ENCODE data around the gene WDCP.
"Not testable (repeated sequence)": the region's sequence is repeated elsewhere in the genome, so short reads cannot be mapped to it uniquely, and the experiment has no call there.

The WDCP gene

GRCh38 chr2:24021122-24021998 is 25.8 kb downstream of the WDCP start:
- no peak for DNase-seq

- no peak for DNase-seq
Measured at GRCh38 chr2:24020244-24020643, 26.9 kb downstream of the WDCP start.

GRCh38 chr2:24019729-24020128 is 27.5 kb downstream of the WDCP start:
- DNase-seq, result no peak

DNA sequence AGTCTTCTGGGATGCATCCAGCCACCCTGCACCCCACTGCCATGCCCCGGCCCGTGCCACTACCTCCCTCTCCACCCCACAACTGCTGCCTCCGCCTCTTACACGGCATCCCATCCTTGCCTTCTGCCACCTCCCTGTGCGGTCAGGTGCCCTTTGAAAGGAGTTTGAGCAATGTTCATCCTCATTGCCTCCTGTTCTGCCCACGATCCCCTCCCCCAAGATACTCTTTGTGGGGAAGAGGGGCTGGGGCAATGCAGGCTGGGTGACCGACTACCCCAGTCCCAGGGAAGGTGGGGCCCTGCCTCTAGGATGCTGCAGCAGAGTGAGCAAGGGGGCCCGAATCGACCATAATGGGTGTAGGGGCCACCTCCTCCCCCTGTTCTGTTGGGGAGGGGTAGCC is 28.9 kb downstream of the WDCP start:
- no peak for DNase-seq

GRCh38 chr2:24017711-24018110 is 29.5 kb downstream of the WDCP start:
- DNase-seq, result no peak

GRCh38 chr2:24016853-24017703 is 30.1 kb downstream of the WDCP start:
- DNase-seq, result no peak

- DNase-seq, result no peak
Measured at GRCh38 chr2:24016376-24016761, 30.8 kb downstream of the WDCP start.

- DNase-seq, result no peak
Measured at GRCh38 chr2:24015562-24016375, 31.4 kb downstream of the WDCP start.

DNA sequence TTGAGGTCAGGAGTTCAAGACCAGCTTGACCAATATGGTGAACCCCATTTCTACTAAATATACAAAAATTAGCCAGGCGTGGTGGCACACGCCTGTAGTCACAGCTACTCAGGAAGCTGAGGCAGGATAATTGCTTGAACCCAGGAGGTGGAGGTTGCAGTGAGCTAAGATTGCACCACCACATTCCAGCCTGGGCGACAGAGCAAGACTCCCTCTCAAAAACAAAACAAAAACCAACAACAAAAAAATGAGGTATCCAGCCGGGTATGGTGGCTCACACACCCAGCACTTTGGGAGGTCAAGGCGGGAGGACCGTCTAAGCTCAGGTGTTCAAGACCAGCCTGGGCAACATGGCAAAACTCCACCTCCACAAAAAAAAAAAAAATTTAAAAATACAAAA is 32.3 kb downstream of the WDCP start:
- DNase-seq, result not testable (repeated sequence)

- DNase-seq, result no peak
Measured at GRCh38 chr2:24012521-24013188, 34.5 kb downstream of the WDCP start.

DNA sequence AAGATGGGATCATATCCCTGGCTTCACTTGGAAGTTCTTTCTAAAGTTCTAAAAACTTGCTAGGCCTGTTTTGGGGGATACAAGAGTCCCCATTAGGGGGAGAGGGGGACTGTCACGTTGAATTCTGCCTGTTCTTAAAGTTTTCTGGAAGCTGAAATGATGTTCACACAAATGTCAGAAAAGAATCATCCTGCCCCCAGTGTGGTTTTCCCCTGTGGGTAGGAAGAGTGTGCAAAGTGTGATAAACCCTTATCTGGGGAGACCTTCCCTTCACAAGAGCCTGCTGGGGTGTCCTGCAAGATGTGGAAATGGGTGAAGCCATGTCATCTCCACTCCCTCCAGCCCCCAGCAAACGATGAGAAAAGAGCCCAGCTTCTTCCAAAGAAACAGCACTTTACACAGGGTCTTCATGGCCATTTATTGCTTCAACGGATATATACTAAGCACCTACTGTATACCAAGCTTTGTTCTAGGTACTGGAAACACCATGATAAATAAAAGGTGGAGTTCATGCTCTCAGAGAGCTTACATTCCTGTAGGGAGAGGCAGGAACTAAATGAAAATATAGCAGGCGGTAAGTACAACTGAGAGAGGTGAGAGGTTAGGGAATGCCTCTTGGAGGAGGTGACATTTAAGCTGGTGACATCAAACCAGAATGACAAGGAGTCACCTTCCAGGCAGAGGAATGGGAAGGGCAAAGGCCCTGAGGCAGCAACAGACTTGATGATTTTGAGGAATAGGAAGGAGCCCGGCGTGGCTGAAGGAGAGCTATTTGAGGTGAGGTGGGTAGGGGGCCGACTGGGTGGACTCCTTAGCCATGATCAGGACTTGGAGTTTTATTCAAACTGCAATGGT is 35.7 kb downstream of the WDCP start:
- DNase-seq, result no peak

DNA sequence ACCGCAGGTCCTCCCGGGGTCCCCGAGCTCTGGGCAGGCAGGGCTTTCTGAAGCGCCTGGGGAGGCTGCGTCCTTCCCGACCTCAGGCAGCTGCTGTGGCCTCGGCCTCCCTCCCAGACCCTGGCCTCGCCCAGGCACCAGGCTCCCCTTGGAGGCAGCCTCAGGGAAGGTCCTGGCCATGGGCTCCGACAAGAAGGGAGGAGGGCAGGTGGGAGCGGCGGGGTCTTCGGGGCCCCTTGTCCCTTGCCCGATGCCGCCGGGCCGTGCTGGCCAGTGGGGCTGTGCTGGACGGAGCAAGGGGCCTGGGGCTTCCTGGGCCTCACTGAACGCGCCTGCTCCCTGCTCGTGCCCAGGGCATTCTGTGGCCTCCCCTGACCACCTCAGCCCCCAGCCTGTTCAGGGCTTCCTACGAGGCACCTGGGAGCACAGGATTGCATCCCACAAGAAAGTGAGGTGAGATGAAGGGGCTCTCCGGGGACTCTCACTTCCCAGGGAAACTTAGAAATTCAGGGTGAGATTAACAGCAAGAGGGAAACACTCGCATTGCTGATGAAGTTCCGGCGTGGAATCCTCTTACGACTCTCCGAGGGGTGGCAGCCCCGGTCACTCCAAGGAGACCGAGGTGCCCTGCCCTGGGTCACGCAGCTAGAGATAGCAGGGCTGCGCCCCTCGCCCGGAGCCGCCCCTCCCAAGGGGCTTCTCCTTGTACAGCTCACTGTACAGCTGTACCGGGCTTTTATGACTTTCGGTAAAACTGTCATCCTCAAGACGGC is 36.5 kb downstream of the WDCP start:
- no peak for DNase-seq

DNA sequence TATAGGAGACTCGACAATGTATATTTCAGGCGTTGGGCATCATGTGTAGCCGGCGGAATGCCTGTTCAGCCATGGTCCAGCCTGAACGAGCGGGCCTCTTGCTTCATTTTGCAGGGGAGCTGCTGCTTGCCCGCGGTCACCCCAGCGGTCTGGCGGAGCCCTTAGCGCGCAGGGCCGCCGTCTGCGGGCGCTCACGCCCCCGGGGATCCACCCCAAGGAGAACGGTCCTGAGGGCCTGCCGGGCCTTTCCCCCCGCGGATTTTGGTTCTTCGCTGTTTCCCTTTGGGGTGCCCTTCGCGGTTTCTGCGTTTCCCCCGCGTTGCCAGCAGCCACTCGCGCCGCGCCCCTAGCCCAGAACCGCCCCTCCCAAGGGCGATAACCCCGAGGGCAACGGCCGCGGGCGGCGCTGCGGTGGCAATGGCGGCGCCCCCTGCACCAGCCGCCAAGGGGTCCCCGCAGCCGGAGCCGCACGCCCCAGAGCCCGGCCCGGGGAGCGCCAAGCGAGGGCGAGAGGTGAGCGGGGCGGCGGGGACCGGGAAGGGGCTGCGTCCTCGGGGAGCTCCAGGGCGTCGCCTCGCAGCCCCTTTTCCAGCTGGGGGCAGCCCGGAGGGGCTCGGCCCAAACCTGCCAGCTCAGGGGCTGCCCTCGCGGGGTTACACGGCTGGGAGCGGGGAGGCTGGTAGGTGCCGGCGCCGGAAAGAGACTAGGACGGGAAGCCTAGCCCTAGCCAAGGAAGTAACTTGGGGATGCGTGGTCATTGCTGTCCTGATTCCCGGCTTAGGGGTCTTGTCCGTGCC is 37.3 kb downstream of the WDCP start, which contains the start of gene MFSD2B:
Gene MFSD2B (plus strand): TSS at position 406 of the 797 bp plus-strand sequence. CDS start 12 bp downstream, at position 418.
- no peak for DNase-seq

- DNase-seq, result no peak
Measured at GRCh38 chr2:24009367-24009679, 37.9 kb downstream of the WDCP start.

- no peak for DNase-seq
Measured at GRCh38 chr2:24008672-24009366, 38.4 kb downstream of the WDCP start.

- DNase-seq, result no peak
Measured at GRCh38 chr2:24007693-24008092, 39.5 kb downstream of the WDCP start.

DNA sequence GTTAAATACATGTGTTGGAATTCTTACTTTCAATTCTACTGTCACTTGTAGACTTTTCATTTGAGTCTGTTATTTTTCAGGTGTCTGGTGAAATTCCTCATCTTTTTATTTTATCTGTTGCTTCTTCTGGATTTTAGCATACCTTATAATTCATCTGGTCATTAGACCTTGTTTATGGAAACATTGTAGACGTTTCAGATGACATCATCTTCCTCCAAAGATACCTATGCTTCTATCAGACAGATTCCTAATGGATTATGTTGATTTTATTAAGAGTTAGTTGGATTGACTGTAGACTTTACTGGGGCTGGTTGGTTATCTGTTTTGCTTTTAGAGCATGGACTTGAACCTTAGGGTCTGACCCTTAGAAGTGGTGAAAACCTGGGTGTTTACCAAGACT is 52.6 kb downstream of the WDCP start:
- DNase-seq, result no peak

DNA sequence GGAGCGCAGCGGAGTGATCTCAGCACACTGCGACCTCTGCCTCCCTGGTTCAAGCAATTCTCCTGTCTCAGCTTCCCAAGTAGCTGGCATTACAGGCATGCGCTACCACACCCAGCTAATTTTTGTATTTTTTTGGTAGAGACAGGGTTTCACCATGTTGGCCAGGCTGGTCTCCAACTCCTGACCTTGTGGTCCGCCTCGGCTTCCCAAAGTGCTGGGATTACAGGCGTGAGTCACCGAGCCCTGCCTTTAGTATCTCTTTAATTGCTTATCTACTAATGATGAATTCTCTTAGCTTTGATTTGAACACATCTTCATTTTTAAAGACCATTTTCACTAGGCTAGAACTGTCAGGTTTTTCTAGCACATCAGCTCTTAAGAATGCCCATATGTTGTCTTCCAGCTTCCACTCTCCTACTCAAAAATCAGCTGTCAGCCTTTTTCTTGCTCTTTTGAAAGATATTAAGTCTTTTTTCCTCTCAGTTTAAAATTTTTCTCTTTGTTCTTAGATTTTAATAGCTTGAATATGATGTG is 53.4 kb downstream of the WDCP start:
- DNase-seq, result no peak

GRCh38 chr2:23992931-23993330 is 54.3 kb downstream of the WDCP start:
- no peak for DNase-seq

Measured in SHP77 treated with DMSO at 0.1 percent for 48 hours (cell line).